Mammary epithelial cell (primary cell): ENCODE measurements around the gene LRRC18.

Experiments used
- EZH2 ChIP-seq: IDR thresholded peaks from 2 replicates; pipeline ENCODE4 v1.6.1; 2012; ENCODE audit warnings: low read length, inconsistent platforms, borderline replicate concordance
- TF ChIP-seq, protein P1 (sequence below), 2 donors: IDR thresholded peaks in 1 of 2; conservative IDR thresholded peaks in 1 of 2; 2 replicates each; pipeline ENCODE4 v1.5.1; 2011 to 2012; ENCODE audit warnings: inconsistent platforms in 2 of 2, low read length in 2 of 2, mild to moderate bottlenecking in 2 of 2, control low read depth in 1 of 2, low read depth in 1 of 2; ENCODE audit not compliant: insufficient read depth in 1 of 2; ENCODE audit errors: extremely low read depth in 1 of 2

DNA sequence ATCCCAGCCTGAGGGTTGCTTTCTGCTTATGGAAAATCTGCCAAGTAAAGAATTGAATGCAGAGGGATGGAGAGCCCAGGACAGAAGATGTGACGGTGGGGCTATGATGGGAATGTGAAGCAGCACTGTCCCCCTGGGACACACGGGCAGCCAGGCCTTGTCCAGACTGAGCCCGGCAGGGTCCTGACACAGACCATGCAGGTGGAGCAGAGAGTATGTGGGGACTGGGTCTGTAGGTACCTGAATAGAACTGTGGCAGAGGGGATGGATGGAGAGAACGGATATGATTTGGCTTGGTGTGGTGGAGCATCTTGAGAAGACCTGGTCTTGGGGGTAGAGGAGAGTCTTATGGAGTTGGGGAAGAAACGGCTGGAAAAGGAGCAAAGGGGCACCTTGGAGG, 732 bp upstream of the LRRC18 start:
- TF ChIP-seq, protein P1, sequence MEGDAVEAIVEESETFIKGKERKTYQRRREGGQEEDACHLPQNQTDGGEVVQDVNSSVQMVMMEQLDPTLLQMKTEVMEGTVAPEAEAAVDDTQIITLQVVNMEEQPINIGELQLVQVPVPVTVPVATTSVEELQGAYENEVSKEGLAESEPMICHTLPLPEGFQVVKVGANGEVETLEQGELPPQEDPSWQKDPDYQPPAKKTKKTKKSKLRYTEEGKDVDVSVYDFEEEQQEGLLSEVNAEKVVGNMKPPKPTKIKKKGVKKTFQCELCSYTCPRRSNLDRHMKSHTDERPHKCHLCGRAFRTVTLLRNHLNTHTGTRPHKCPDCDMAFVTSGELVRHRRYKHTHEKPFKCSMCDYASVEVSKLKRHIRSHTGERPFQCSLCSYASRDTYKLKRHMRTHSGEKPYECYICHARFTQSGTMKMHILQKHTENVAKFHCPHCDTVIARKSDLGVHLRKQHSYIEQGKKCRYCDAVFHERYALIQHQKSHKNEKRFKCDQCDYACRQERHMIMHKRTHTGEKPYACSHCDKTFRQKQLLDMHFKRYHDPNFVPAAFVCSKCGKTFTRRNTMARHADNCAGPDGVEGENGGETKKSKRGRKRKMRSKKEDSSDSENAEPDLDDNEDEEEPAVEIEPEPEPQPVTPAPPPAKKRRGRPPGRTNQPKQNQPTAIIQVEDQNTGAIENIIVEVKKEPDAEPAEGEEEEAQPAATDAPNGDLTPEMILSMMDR (conservative IDR thresholded peaks at IDR 0.05 in 1 of 2, IDR thresholded peaks at IDR 0.05 in 1 of 2; ENCODE audit: extremely low read depth in 1 of 2, insufficient read depth in 1 of 2, low read depth in 1 of 2, low read length in 2 of 2): no peak
- TF ChIP-seq EZH2: no peak
